SU-DHL-6 (cell line): ENCODE data around the gene ADGRB3.
"Not testable (repeated sequence)": the region's sequence is repeated elsewhere in the genome, so short reads cannot be mapped to it uniquely, and the experiment has no call there.

Source experiments
- EZH2phosphoT487 ChIP-seq: fragments of 200-600 bp; sonication (generic), shearing (Covaris generic); conservative IDR thresholded peaks from 2 replicates; pipeline ENCODE4 v1.6.1; 2018; ENCODE audit warnings: mild to moderate bottlenecking, antibody characterized with exemption, low read length, moderate library complexity, mixed read lengths
- TF ChIP-seq, protein P1 (sequence below): fragments of 200-600 bp; sonication (generic); IDR thresholded peaks from one replicate; pipeline ENCODE4 v1.5.1; 2017; ENCODE audit warnings: antibody characterized with exemption, mild to moderate bottlenecking, low read length, moderate library complexity; ENCODE audit not compliant: insufficient read depth, poor library complexity, severe bottlenecking

DNA sequence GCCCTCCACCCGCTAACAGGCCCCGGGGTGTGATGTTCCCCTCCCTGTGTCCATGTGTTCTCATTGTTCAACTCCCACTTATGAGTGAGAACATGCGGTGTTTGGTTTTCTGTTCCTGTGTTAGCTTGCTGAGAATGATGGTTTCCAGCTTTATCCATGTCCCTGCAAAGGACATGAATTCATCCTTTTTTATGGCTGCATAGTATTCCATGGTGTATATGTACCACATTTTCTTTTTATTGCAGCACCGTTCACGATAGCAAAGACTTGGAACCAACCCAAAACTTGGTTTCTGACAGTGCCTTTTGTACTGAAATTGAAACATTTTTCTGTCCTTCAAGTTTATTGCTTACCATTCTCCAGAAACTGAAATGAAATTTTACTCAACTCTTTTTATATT lies 653.1 kb downstream of the ADGRB3 start:
- TF ChIP-seq, protein P1, sequence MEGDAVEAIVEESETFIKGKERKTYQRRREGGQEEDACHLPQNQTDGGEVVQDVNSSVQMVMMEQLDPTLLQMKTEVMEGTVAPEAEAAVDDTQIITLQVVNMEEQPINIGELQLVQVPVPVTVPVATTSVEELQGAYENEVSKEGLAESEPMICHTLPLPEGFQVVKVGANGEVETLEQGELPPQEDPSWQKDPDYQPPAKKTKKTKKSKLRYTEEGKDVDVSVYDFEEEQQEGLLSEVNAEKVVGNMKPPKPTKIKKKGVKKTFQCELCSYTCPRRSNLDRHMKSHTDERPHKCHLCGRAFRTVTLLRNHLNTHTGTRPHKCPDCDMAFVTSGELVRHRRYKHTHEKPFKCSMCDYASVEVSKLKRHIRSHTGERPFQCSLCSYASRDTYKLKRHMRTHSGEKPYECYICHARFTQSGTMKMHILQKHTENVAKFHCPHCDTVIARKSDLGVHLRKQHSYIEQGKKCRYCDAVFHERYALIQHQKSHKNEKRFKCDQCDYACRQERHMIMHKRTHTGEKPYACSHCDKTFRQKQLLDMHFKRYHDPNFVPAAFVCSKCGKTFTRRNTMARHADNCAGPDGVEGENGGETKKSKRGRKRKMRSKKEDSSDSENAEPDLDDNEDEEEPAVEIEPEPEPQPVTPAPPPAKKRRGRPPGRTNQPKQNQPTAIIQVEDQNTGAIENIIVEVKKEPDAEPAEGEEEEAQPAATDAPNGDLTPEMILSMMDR: not testable (repeated sequence)
- not testable (repeated sequence) for TF ChIP-seq EZH2phosphoT487
